Measurements from ENCODE around the gene EPHB2. TPM values are rescaled to one million over a fixed set of nuclear protein-coding genes. Genes with fewer than 3 reads are reported as not detected.

EPHB2 gene
- polyA plus RNA-seq, 1 donor from 2014 or later, result 22.8 TPM

GRCh38 chr1:22741118-22741517, 30.5 kb downstream of the EPHB2 start:
- H4K20me1 ChIP-seq (ENCODE audit: insufficient read depth), result no peaks in the 10 kb centered on the region
- no peak overlapping the region for H3K4me2 ChIP-seq (ENCODE audit: low read length)
- no peaks in the 10 kb centered on the region for H3K9me3 ChIP-seq (ENCODE audit: low read length)
- H3F3A ChIP-seq (ENCODE audit: insufficient read depth, low read length, poor library complexity, severe bottlenecking), result no peaks in the 10 kb centered on the region
- H3K9ac ChIP-seq (ENCODE audit: low read length), result no peak overlapping the region
- no peak for TF ChIP-seq EZH2 (IDR thresholded peaks at IDR 0.05; ENCODE audit: borderline replicate concordance, insufficient read depth, low read length, poor library complexity, severe bottlenecking)
- no peak for TF ChIP-seq CTCF (IDR thresholded peaks at IDR 0.05; ENCODE audit: poor library complexity, severe bottlenecking)
- H3K9me2 ChIP-seq (ENCODE audit: insufficient read depth, low read length), result no peaks in the 10 kb centered on the region
- H3K27me3 ChIP-seq (ENCODE audit: insufficient read depth, low read depth, low read length), result no peaks in the 10 kb centered on the region
- no peak overlapping the region for H3K27ac ChIP-seq (ENCODE audit: low read length)
- H3K36me3 ChIP-seq (ENCODE audit: insufficient read depth, low read length), result no peaks in the 10 kb centered on the region
- H2AFZ ChIP-seq (ENCODE audit: low read depth, low read length), result no peak overlapping the region
- H3K4me3 ChIP-seq (ENCODE audit: low read length), result no peak overlapping the region
- peaks cover 6% of the 10 kb centered on the region for H3K79me2 ChIP-seq (replicated peaks; ENCODE audit: insufficient read depth, low read length)

- H3K79me2 ChIP-seq (replicated peaks; ENCODE audit: insufficient read depth, low read length), result no peaks in the 10 kb centered on the region
- H3K36me3 ChIP-seq (ENCODE audit: insufficient read depth, low read length), result no peaks in the 10 kb centered on the region
- H3K27me3 ChIP-seq (ENCODE audit: insufficient read depth, low read depth, low read length), result no peaks in the 10 kb centered on the region
- no peak for TF ChIP-seq MXI1 (conservative IDR thresholded peaks at IDR 0.05; ENCODE audit: poor library complexity, severe bottlenecking)
- TF ChIP-seq CTCF (IDR thresholded peaks at IDR 0.05; ENCODE audit: poor library complexity, severe bottlenecking), result no peak
- TF ChIP-seq EP300 (conservative IDR thresholded peaks at IDR 0.05; ENCODE audit: poor library complexity, severe bottlenecking), result no peak
- no peak for TF ChIP-seq POLR2AphosphoS5 (IDR thresholded peaks at IDR 0.05)
- no peak for TF ChIP-seq TAF1 (IDR thresholded peaks at IDR 0.05; ENCODE audit: low read depth)
- no peak for TF ChIP-seq SMC3 (conservative IDR thresholded peaks at IDR 0.05; ENCODE audit: poor library complexity)
- no peak for TF ChIP-seq REST (IDR thresholded peaks at IDR 0.05; ENCODE audit: borderline replicate concordance)
- no peak for TF ChIP-seq EZH2 (IDR thresholded peaks at IDR 0.05; ENCODE audit: borderline replicate concordance, insufficient read depth, low read length, poor library complexity, severe bottlenecking)
- TF ChIP-seq RAD21 (conservative IDR thresholded peaks at IDR 0.05), result no peak
- no peaks in the 10 kb centered on the region for H3K9me3 ChIP-seq (ENCODE audit: low read length)
- H2AFZ ChIP-seq (ENCODE audit: low read depth, low read length), result no peak overlapping the region
- no peaks in the 10 kb centered on the region for H4K20me1 ChIP-seq (ENCODE audit: insufficient read depth)
- H3K27ac ChIP-seq (ENCODE audit: low read length), result no peak overlapping the region
- H3K4me3 ChIP-seq (ENCODE audit: low read length), result no peak overlapping the region
- no peak overlapping the region for H3K4me2 ChIP-seq (ENCODE audit: low read length)
- no peaks in the 10 kb centered on the region for H3F3A ChIP-seq (ENCODE audit: insufficient read depth, low read length, poor library complexity, severe bottlenecking)
- H3K9ac ChIP-seq (ENCODE audit: low read length), result no peak overlapping the region
- no peaks in the 10 kb centered on the region for H3K9me2 ChIP-seq (ENCODE audit: insufficient read depth, low read length)
These were observed 35.3 kb downstream of the EPHB2 start for GRCh38 chr1:22745669-22746585.
